Retinal pigment epithelial cell (primary cell): ENCODE data around the gene TTC28.

ENCODE experiments used
- DNase-seq: peaks from one replicate; pipeline ENCODE4 v3.0.0-alpha.2; 2010; ENCODE audit warnings: low read depth
- H3K4me3 ChIP-seq: 2 replicates; pipeline ENCODE4 v1.5.1; 2011; ENCODE audit warnings: mild to moderate bottlenecking, low read length, control low read depth, moderate library complexity
- CTCF ChIP-seq: conservative IDR thresholded peaks from 2 replicates; pipeline ENCODE4 v1.5.1; 2011; ENCODE audit warnings: low read depth, low read length, control low read depth, inconsistent platforms

Gene TTC28

GRCh38 chr22:28029201-28029948, 650.3 kb downstream of the TTC28 start:
- DNase-seq = peak; percentile 28
- no peak overlapping the region for H3K4me3 ChIP-seq
- no peak for TF ChIP-seq CTCF

- DNase-seq = no peak
Measured at GRCh38 chr22:28027453-28028448, 651.9 kb downstream of the TTC28 start.

DNA sequence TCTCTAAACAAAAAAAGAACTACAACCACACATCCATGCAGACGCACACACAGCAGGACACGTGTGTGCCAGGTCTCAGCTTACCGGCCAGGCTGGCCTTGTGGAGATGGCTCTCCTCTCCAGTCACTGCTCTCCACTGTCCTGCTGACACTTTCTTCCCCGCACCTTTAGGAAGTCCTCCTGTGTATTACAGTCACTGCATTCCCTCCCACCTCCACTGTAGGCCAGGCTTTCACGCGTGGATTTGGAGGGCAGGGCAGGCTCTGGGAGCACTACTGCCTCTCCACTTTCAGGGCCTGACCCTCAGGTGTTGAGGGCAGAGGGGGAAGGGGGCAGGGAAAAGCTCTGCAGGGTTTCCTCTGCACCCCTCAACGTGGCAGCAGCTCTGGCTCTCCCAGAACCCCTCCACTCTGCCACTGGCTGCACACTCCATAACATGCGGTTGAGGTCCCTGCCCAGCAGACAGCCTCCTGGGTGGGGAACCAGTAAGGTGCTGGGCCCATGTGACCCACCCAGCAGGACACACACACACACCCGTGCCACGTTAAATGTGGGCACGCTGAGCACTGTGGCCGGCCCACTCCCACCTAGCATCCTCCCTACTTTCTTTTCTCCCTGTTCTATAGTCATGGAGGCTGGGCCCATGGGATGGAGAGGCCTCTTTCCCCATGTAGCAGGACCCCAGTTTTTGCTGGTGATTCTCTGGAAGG, 653.6 kb downstream of the TTC28 start:
- H3K4me3 ChIP-seq = no peak overlapping the region
- DNase-seq = no peak
- no peak for TF ChIP-seq CTCF

More at GRCh38 chr22:28027453-28028448, 651.9 kb downstream of the TTC28 start:
- TF ChIP-seq CTCF = no peak
- H3K4me3 ChIP-seq = no peak overlapping the region

DNA sequence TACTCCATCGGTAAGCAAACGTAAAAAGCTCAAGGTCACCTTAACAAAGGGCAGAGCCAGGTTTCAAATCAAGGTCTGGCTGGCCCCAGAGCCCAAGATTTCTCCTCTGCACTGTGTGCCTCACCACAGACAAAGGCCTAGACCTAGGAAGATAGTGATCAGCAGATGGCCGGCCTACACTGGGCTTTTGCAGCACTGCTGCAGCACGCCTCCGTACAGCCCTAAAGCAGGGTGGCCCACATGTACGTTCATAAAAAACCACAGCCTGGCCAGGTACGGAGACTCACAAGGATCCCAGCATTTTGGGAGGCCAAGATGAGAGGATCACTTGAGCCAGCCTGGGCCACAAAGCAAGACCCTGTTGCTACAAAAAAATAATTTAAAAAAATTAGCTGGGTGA, 654.3 kb downstream of the TTC28 start:
- no peak for TF ChIP-seq CTCF
- DNase-seq = no peak
- no peak overlapping the region for H3K4me3 ChIP-seq

- TF ChIP-seq CTCF = no peak
- no peak for DNase-seq
- H3K4me3 ChIP-seq = no peak overlapping the region
Measured at GRCh38 chr22:28024422-28024888, 655.2 kb downstream of the TTC28 start.

DNA sequence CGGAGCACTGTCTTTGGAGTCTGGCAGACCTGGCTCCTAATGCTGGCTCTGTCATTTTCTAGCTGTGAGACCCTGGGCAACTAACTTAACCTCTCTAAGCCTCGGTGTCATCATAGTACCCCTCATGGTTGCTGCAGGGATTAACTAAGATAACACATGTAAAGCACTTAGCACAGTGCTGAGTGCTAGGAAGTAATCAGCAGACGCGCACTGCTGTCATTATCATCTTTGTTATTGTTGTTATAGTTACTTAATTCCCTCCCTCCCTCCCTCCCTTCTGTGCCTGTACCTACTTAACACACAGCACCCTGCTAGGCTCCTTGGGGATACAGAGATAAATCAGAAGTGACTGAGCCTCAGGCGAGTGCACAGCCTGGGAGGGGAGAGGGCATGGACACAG, 655.9 kb downstream of the TTC28 start:
- no peak for TF ChIP-seq CTCF
- no peak for DNase-seq
- no peak overlapping the region for H3K4me3 ChIP-seq
